SK-N-MC (cell line): ENCODE data around the gene EIF2D.

ENCODE experiments used
- DNase-seq: peaks from one replicate; pipeline ENCODE4 v3.0.0-alpha.2; 2011; ENCODE audit warnings: low read depth, low spot score
- H3K27ac ChIP-seq: fragments of 200-600 bp; sonication (generic); 2 replicates; pipeline ENCODE4 v1.5.1; 2016; ENCODE audit warnings: mixed run types
- H3K36me3 ChIP-seq: fragments of 200-600 bp; sonication (generic); 2 replicates; pipeline ENCODE4 v1.6.1; 2017; ENCODE audit warnings: antibody characterized with exemption, low read length, mixed read lengths; ENCODE audit not compliant: insufficient read depth
- H3K4me3 ChIP-seq: fragments of 200-600 bp; sonication (generic); 2 replicates; pipeline ENCODE4 v1.5.1; 2016
- H3K9ac ChIP-seq: fragments of 200-600 bp; sonication (generic); 2 replicates; pipeline ENCODE4 v1.8.0; 2017; ENCODE audit warnings: mixed run types, mixed read lengths; ENCODE audit not compliant: insufficient read length
- H3K9me3 ChIP-seq: fragments of 200-600 bp; sonication (generic); 2 replicates; pipeline ENCODE4 v1.6.1; 2017; ENCODE audit warnings: low read depth, mild to moderate bottlenecking, antibody characterized with exemption, low read length, moderate library complexity, mixed read lengths
- EZH2 ChIP-seq: fragments of 200-600 bp; sonication (generic); IDR thresholded peaks from one replicate; pipeline ENCODE4 v1.6.1; 2017; ENCODE audit warnings: antibody characterized with exemption
- FOXP2 ChIP-seq: optimal IDR thresholded peaks from 2 replicates; pipeline ENCODE3; 2011; ENCODE audit warnings: mild to moderate bottlenecking, moderate library complexity; ENCODE audit not compliant: insufficient read depth; ENCODE audit errors: extremely low read length, control extremely low read depth
- POLR2AphosphoS5 ChIP-seq: IDR thresholded peaks from 2 replicates; pipeline ENCODE4 v1.6.1; 2012; ENCODE audit warnings: mild to moderate bottlenecking, low read depth, low read length, borderline replicate concordance

EIF2D gene, protein sequence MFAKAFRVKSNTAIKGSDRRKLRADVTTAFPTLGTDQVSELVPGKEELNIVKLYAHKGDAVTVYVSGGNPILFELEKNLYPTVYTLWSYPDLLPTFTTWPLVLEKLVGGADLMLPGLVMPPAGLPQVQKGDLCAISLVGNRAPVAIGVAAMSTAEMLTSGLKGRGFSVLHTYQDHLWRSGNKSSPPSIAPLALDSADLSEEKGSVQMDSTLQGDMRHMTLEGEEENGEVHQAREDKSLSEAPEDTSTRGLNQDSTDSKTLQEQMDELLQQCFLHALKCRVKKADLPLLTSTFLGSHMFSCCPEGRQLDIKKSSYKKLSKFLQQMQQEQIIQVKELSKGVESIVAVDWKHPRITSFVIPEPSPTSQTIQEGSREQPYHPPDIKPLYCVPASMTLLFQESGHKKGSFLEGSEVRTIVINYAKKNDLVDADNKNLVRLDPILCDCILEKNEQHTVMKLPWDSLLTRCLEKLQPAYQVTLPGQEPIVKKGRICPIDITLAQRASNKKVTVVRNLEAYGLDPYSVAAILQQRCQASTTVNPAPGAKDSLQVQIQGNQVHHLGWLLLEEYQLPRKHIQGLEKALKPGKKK

GRCh38 chr1:206612129-206612876 is at the start of gene EIF2D:
Gene EIF2D (minus strand): TSS chr1:206612465. CDS start chr1:206612342, 123 bp downstream.
- H3K9me3 ChIP-seq: no peaks in the 10 kb centered on the region
- H3K9ac ChIP-seq: peak within 1 kb of the TSS; percentile 97
- H3K36me3 ChIP-seq: peaks cover 22% of the 10 kb centered on the region
- no peak for DNase-seq
- peak within 1 kb of the TSS; percentile 90 for H3K4me3 ChIP-seq
- TF ChIP-seq POLR2AphosphoS5: peak; percentile 97
- TF ChIP-seq FOXP2: peak; percentile 27
- TF ChIP-seq EZH2: no peak
- H3K27ac ChIP-seq: peak within 1 kb of the TSS; percentile 77

DNA sequence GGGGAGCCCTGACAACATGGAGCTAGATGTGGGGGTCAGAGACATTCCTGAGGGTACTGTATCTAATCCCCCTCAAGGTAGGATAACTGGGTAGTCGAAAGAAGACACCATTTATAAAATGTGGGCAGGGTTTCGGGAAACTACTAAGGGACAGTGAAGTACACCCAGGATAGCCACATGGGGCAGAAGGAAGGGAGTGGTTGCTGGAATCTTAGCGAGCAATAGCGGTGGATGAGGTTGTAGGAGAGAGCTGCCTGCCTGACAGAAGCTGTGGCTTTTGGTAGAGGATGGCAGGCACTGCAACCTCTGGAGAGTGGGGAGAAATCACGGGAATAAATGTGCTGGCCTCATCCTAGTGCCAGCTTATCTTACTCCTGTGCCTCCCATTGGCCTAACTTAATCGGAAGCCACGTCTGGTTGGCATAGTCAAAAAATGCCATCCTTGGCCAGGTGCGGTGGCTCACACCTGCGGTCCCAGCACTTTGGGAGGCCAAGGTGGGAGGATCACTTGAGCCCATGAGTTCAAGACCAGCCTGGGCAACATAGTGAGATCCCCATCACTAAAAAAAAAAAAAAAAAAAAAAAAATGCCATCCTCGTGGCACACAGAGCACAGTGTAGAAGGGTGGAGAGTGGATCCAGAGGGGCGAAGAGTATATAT is 49.0 kb upstream of the EIF2D start:
- H3K27ac ChIP-seq: no peak overlapping the region
- H3K9me3 ChIP-seq: no peaks in the 10 kb centered on the region
- H3K9ac ChIP-seq: no peak overlapping the region
- no peaks in the 10 kb centered on the region for H3K36me3 ChIP-seq
- TF ChIP-seq POLR2AphosphoS5: no peak
- TF ChIP-seq FOXP2: no peak
- no peak for TF ChIP-seq EZH2
- DNase-seq: no peak
- H3K4me3 ChIP-seq: no peak overlapping the region

DNA sequence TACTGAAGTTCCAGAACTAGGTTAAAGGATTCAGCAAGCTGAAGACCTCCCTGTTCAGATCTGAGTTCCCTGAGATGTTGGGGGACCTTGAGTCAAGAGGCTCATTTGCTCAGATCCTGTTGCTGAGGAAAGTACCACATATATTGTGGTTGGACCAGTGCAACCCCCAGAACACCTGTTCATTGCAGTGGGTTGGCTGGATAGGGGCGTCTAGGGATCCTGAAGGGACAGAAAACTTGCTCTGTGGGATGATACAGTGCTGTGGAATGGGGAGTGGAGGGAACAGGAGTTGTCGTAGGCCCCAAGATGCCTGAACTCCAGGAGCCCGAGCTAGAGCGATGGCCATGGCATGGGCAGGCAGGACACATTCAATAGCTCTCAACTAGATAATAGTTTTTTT is 47.9 kb upstream of the EIF2D start:
- no peak overlapping the region for H3K27ac ChIP-seq
- no peak for DNase-seq
- no peak overlapping the region for H3K9ac ChIP-seq
- no peaks in the 10 kb centered on the region for H3K36me3 ChIP-seq
- H3K4me3 ChIP-seq: no peak overlapping the region
- TF ChIP-seq EZH2: no peak
- H3K9me3 ChIP-seq: no peaks in the 10 kb centered on the region

DNA sequence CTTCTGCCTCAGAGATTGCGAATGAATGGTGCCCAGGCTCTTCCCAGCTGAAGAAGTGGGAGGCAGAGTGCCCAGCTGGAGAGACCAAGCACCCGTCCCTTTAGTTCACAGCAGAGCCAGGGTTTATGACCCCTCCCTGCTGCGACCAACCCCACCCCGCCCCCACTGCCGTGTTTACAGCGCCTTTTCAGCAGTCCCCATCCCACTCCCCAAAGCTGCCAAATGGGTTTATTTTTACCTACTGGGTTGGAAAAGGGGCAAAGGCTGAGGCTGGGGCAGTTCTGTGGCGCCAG is 46.7 kb upstream of the EIF2D start:
- TF ChIP-seq EZH2 (no peak), FOXP2 (no peak), POLR2AphosphoS5 (no peak)
- Histone ChIP-seq H3K4me3 (no peak overlapping the region), H3K27ac (no peak overlapping the region), H3K9ac (no peak overlapping the region), H3K36me3 (no peaks in the 10 kb centered on the region), H3K9me3 (no peaks in the 10 kb centered on the region)
- no peak for DNase-seq

DNA sequence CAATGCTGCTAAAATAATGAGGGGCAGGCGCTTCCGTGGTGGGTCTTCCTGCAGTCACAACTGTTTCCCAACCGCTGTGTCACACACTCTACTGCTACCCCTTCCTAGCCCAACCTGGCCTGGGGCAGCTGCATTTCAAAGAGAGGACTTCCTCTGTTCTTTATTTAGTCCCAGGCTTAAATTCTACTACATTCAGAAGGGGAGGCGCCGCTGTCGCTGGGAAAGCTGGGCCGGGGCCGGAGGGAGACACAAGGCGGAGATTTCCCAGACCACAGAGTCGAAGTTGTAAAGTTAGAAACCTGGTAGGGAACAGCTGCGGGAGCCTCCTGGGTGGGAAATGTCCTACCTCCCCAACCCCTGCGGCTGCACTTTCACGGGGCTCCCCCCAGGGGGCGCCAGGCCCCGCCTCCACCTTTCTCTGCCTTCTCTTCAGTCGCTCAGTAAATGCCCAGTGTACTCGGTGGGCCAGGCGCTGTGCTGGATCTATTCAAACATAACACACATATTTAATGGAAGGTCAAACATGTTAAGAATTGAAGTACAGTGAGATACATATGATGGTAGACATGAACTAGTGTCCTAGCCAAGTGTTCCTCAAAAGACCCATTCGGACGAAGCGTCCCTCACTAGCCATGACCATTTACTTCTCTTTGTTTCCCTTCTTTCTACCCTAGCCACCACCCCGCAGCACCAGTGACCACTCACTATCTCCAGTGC is 46.2 kb upstream of the EIF2D start:
- DNase-seq: no peak
- no peak overlapping the region for H3K9ac ChIP-seq
- H3K9me3 ChIP-seq: no peaks in the 10 kb centered on the region
- TF ChIP-seq FOXP2 (no peak), POLR2AphosphoS5 (no peak), EZH2 (no peak)
- H3K27ac ChIP-seq: no peak overlapping the region
- no peak overlapping the region for H3K4me3 ChIP-seq
- no peaks in the 10 kb centered on the region for H3K36me3 ChIP-seq

DNA sequence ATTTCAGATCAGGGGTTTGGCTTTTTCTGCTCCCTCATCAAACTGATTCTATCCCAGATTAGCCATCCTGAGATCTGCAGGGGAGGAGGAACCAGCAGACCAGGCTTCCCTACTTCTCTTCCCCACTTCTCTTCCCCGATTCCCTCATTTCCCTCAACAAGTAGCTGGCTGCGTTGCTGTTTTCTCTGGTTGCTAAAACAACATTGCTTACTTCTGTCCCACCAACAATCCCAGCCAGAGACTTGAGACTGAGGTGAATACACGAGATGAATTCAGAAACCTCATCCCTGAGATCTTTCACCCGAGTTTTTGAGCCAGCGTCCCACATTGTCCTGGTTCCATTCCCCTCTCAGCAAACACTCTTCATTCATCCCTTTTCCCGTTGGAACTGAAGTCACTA is 45.5 kb upstream of the EIF2D start:
- no peaks in the 10 kb centered on the region for H3K36me3 ChIP-seq
- no peak overlapping the region for H3K4me3 ChIP-seq
- no peak for DNase-seq
- H3K9me3 ChIP-seq: no peaks in the 10 kb centered on the region
- no peak overlapping the region for H3K9ac ChIP-seq
- TF ChIP-seq EZH2 (no peak), FOXP2 (no peak), POLR2AphosphoS5 (no peak)
- H3K27ac ChIP-seq: no peak overlapping the region

- no peak overlapping the region for H3K4me3 ChIP-seq
- DNase-seq: no peak
- no peak for TF ChIP-seq EZH2
- TF ChIP-seq POLR2AphosphoS5: no peak
- no peak for TF ChIP-seq FOXP2
- no peak overlapping the region for H3K27ac ChIP-seq
- H3K36me3 ChIP-seq: no peaks in the 10 kb centered on the region
- H3K9me3 ChIP-seq: no peaks in the 10 kb centered on the region
- H3K9ac ChIP-seq: no peak overlapping the region
Observed at GRCh38 chr1:206656936-206657335, 44.7 kb upstream of the EIF2D start.

- TF ChIP-seq POLR2AphosphoS5 (no peak), EZH2 (no peak), FOXP2 (no peak)
- no peak overlapping the region for H3K27ac ChIP-seq
- H3K9ac ChIP-seq: no peak overlapping the region
- peaks cover 10% of the 10 kb centered on the region; the same call in 1 of the 2 replicates for H3K36me3 ChIP-seq
- DNase-seq: no peak
- H3K9me3 ChIP-seq: no peaks in the 10 kb centered on the region
- H3K4me3 ChIP-seq: no peak overlapping the region
Observed at GRCh38 chr1:206655471-206655882, 43.2 kb upstream of the EIF2D start.
